ENCODE results near the gene CPXM2. TPM values are rescaled to one million over a fixed set of nuclear protein-coding genes. Genes with fewer than 3 reads are reported as not detected.

Gene CPXM2
- total RNA-seq, result 0.14 and 0.18 TPM in 2 replicates
- long read RNA-seq, result 0 reads

DNA sequence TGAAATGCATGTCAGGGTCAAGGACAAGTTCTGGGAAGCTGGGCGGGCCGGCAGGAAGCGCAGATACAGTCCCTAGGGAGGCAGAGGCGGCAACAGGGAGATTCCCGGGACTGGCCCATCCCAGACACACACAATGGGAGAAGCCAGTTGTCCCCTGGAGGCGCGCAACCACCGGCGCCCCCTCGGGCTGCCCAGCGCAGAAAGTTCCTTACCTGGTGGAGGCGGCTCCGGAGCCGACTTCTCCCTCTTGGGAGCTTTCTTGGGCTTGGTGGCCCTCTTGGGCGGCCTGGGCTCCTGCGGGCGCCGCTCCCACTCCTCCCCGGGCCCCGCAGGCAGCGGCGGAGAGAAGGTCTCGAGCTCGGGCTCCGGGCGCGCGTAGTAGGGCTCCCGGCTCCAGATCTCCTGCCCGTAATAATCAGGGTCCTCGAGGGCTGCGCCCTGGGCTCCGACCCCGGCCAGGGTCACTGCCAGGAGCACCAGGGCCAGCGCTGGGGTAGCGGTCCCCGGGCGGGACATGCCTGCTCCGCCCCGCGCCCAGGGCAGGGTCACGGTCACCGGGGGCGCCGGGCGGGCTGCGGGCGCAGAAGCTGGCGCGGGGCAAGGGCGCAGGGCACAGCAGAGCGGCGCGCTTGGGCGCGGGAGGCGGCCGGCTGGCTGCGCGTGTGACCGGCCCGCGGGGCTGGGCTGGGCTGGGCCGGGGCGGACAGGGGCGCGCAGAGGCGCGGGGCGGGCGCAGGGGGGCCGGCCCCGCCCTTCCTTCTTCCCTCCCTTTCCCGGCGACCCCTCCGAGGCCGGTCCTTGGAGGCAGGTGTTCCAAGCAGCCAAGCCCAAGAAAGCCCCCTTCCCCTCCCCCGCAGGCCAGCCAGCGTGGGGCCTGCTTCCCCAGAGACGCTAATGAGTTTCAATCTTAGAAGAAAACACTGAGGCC lies at the start of gene CPXM2:
TSS of gene CPXM2 (minus strand) at position 664 of the 928 bp plus-strand sequence. CDS start at position 516, 148 bp downstream.
- no peaks in the 10 kb centered on the region for H3K4me1 Mint-ChIP-seq (ENCODE audit: low read depth)
- TF ChIP-seq, protein P1, sequence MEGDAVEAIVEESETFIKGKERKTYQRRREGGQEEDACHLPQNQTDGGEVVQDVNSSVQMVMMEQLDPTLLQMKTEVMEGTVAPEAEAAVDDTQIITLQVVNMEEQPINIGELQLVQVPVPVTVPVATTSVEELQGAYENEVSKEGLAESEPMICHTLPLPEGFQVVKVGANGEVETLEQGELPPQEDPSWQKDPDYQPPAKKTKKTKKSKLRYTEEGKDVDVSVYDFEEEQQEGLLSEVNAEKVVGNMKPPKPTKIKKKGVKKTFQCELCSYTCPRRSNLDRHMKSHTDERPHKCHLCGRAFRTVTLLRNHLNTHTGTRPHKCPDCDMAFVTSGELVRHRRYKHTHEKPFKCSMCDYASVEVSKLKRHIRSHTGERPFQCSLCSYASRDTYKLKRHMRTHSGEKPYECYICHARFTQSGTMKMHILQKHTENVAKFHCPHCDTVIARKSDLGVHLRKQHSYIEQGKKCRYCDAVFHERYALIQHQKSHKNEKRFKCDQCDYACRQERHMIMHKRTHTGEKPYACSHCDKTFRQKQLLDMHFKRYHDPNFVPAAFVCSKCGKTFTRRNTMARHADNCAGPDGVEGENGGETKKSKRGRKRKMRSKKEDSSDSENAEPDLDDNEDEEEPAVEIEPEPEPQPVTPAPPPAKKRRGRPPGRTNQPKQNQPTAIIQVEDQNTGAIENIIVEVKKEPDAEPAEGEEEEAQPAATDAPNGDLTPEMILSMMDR (IDR thresholded peaks at IDR 0.05; ENCODE audit: unreplicated experiment), result no peak
- peak within 1 kb of the TSS; percentile 24 for H3K4me3 Mint-ChIP-seq (ENCODE audit: low read depth)
- no peaks in the 10 kb centered on the region for H3K36me3 Mint-ChIP-seq (ENCODE audit: insufficient read depth)
- H3K9me3 Mint-ChIP-seq (ENCODE audit: low read depth), result no peaks in the 10 kb centered on the region
- H3K27ac Mint-ChIP-seq, result no peak within 1 kb of the TSS
- DNase-seq (ENCODE audit: low spot score, unreplicated experiment), result no peak
- peaks cover 65% of the 10 kb centered on the region for H3K27me3 Mint-ChIP-seq

DNA sequence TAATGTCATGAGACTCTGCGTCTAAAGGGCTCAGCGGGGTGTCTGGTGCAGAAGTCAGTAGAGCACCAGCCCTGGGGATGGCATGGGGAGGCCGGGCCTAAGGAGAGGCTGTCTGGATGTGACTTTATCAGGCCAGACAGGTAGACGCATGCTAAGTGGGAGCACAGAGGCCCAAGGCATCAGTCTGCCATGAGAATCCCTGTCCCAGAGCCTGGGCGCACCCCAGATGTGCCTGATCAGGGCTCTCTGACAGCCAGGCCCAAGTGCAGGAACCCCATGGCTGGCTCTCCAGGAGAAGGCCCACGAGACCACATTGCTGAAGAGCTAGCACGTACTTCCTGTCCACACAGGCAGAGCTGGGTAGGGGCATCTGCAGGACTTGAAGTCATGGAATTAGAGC lies 48.0 kb upstream of the CPXM2 start:
- H3K27me3 Mint-ChIP-seq, result peaks cover 8% of the 10 kb centered on the region
- no peaks in the 10 kb centered on the region for H3K4me1 Mint-ChIP-seq (ENCODE audit: low read depth)
- no peaks in the 10 kb centered on the region for H3K9me3 Mint-ChIP-seq (ENCODE audit: low read depth)
- no peaks in the 10 kb centered on the region for H3K36me3 Mint-ChIP-seq (ENCODE audit: insufficient read depth)
- DNase-seq (ENCODE audit: low spot score, unreplicated experiment), result no peak
- H3K27ac Mint-ChIP-seq, result no peak overlapping the region
- TF ChIP-seq, protein P1 (IDR thresholded peaks at IDR 0.05; ENCODE audit: unreplicated experiment), result no peak
- H3K4me3 Mint-ChIP-seq (ENCODE audit: low read depth), result no peak overlapping the region

DNA sequence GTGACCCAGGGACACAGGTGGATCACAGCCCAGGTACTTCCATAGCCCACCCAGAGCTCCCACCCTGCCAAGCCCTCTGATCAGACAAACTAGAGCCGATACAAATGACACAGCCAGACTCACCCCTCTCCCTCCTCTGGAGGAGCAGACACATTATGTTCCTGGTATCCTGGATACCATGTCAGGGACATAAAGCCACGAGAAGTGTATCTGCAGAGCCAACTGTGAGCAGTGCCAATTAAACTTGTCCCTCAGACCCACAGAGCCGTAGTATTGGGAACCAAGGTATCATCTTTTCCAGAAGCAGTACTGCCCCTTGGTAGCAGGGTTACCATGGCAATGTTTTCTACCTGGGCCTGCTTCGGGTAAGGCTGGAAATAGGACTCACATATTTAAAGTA lies 47.3 kb upstream of the CPXM2 start:
- no peak overlapping the region for H3K27ac Mint-ChIP-seq
- peaks cover 8% of the 10 kb centered on the region for H3K27me3 Mint-ChIP-seq
- H3K4me3 Mint-ChIP-seq (ENCODE audit: low read depth), result no peak overlapping the region
- H3K4me1 Mint-ChIP-seq (ENCODE audit: low read depth), result no peaks in the 10 kb centered on the region
- no peak for DNase-seq (ENCODE audit: low spot score, unreplicated experiment)
- TF ChIP-seq, protein P1 (IDR thresholded peaks at IDR 0.05; ENCODE audit: unreplicated experiment), result no peak
- H3K9me3 Mint-ChIP-seq (ENCODE audit: low read depth), result no peaks in the 10 kb centered on the region
- no peaks in the 10 kb centered on the region for H3K36me3 Mint-ChIP-seq (ENCODE audit: insufficient read depth)

DNA sequence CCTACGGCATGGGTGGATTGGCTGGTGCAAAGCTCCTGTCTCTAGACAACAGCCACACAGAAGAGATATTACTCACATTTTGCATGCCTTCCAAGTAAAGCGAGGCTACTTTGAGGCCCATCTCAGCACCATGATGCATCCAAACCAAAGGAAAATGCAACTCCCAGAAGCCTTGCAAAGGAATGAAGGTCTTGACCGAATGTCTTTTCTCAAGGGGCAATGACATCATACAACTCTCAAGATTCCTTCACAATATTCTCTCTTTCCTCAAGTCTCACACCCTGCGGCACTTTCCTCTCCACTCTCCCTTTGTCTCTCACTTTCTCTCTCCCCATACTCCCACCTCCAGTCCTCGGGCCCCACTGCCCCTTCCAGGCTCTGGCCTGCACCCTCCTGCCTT lies 44.8 kb upstream of the CPXM2 start:
- TF ChIP-seq, protein P1 (IDR thresholded peaks at IDR 0.05; ENCODE audit: unreplicated experiment), result no peak
- Mint-ChIP-seq H3K27me3 (peaks cover 8% of the 10 kb centered on the region), H3K4me1 (ENCODE audit: low read depth) (no peaks in the 10 kb centered on the region), H3K27ac (no peak overlapping the region), H3K9me3 (ENCODE audit: low read depth) (peaks cover under 1% of the 10 kb centered on the region), H3K36me3 (ENCODE audit: insufficient read depth) (no peaks in the 10 kb centered on the region), H3K4me3 (ENCODE audit: low read depth) (no peak overlapping the region)
- no peak for DNase-seq (ENCODE audit: low spot score, unreplicated experiment)

DNA sequence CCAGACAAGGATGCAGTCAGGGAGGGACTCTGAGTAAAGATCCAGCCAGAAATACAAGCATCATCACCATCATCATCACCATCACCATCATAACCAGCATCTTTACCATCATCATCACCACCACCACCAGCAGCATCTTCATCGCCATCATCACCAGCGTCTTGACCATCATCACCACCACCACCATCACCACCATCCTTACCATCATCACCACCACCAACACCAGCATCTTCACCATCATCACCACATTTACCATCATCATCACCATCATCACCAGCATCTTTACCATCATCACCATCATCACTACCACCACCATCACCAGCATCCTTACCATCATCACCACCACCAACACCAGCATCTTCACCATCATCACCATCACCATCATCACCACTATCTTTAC lies 44.1 kb upstream of the CPXM2 start:
- no peak for DNase-seq (ENCODE audit: low spot score, unreplicated experiment)
- no peak overlapping the region for H3K27ac Mint-ChIP-seq

More for the DNA sequence above, 44.1 kb upstream of the CPXM2 start:
- TF ChIP-seq, protein P1 (IDR thresholded peaks at IDR 0.05; ENCODE audit: unreplicated experiment), result no peak
- Mint-ChIP-seq H3K4me1 (ENCODE audit: low read depth) (no peaks in the 10 kb centered on the region), H3K36me3 (ENCODE audit: insufficient read depth) (no peaks in the 10 kb centered on the region), H3K9me3 (ENCODE audit: low read depth) (peaks cover 6% of the 10 kb centered on the region), H3K4me3 (ENCODE audit: low read depth) (no peak overlapping the region), H3K27me3 (peaks cover 8% of the 10 kb centered on the region)
